HCT116 (cell line): Measurements from ENCODE around the gene THSD1. TPM values are rescaled to one million over a fixed set of nuclear protein-coding genes. Genes with fewer than 3 reads are reported as not detected.
A peak's percentile ranks its signal among the peaks of the same experiment; 100 is the strongest.
"Not testable (repeated sequence)": the region's sequence is repeated elsewhere in the genome, so short reads cannot be mapped to it uniquely, and the experiment has no call there.

Source experiments
- ATAC-seq: fragments of 200-7000 bp; cut with Tn5 transposase; 2 replicates; pipeline ENCODE4 v1.9.1; 2020; ENCODE audit warnings: mild to moderate bottlenecking, moderate library complexity
- BruUV-seq: library from RNA; stranded (reverse); fragments of 400-500 nt; replicated peaks from 2 replicates; lab custom pipeline; 2021; lab: Mats Ljungman, UMichigan
- CTCF ChIA-PET: fragments of 300-600 bp; sonication (Branson Sonifier 250); formaldehyde crosslinking; loops from one replicate; lab custom pipeline; 2021; ENCODE audit warnings: antibody characterized with exemption; lab: Charles Lee
- POLR2A ChIA-PET: fragments of 300-600, 350-600 bp; sonication (Branson Sonifier 250); formaldehyde crosslinking; loops from one replicate; lab custom pipeline; 2021; ENCODE audit warnings: antibody characterized with exemption; lab: Charles Lee
- RAD21 ChIA-PET, 2 experiments: fragments of 300-600 bp; sonication (Branson Sonifier 250); formaldehyde crosslinking; loops; one replicate each; lab custom pipeline; 2023; ENCODE audit warnings: low total read pairs in 2 of 2; ENCODE audit not compliant: uncharacterized antibody in 2 of 2, unreplicated experiment in 2 of 2, low non-redundant PET in 1 of 2; lab: Charles Lee
- DNase-seq: peaks from one replicate; pipeline ENCODE4 v3.0.0-alpha.2; 2010; ENCODE audit warnings: low read depth, low spot score
- H2AFZ ChIP-seq: fragments of 200-600 bp; shearing (Covaris generic), sonication (generic); 2 replicates; pipeline ENCODE4 v1.6.1; 2017; ENCODE audit warnings: low read depth, mixed run types, mixed read lengths, antibody characterized with exemption, low read length; ENCODE audit not compliant: poor library complexity, severe bottlenecking
- H3K27ac ChIP-seq: 2 replicates; pipeline ENCODE4 v1.5.1; 2012; ENCODE audit warnings: low read depth, low read length
- H3K27me3 ChIP-seq: fragments of 200-600 bp; sonication (generic); 2 replicates; pipeline ENCODE4 v1.6.1; 2016; ENCODE audit warnings: mixed run types, low read length, mixed read lengths; ENCODE audit not compliant: insufficient read depth
- H3K36me3 ChIP-seq, 2 experiments: fragments of 200-500 bp in 1 of 2; fragments of 200-600 bp in 1 of 2; sonication (Bioruptor generic) in 1 of 2; sonication (generic) in 1 of 2; 2 replicates each; pipeline versions ENCODE4 v1.5.1 to v1.6.1; 2014 to 2016; ENCODE audit warnings: low read length in 2 of 2, inconsistent platforms in 1 of 2, mixed read lengths in 1 of 2, mixed run types in 1 of 2; ENCODE audit not compliant: insufficient read depth in 2 of 2, control insufficient read depth in 1 of 2
- H3K4me1 ChIP-seq, 2 experiments: fragments of 200-600 bp in 1 of 2; sonication (generic) in 1 of 2; 2 replicates each; pipeline versions ENCODE4 v1.5.1 to v1.6.1; 2012 to 2017; ENCODE audit warnings: low read length in 2 of 2, inconsistent platforms in 1 of 2, mild to moderate bottlenecking in 1 of 2, mixed read lengths in 1 of 2, mixed run types in 1 of 2, moderate library complexity in 1 of 2; ENCODE audit not compliant: insufficient read depth in 2 of 2, control insufficient read depth in 1 of 2
- H3K4me2 ChIP-seq: fragments of 200-600 bp; sonication (generic); 2 replicates; pipeline ENCODE4 v1.6.1; 2017; ENCODE audit warnings: mixed run types, low read length, mixed read lengths
- H3K4me3 ChIP-seq, 2 experiments: fragments of 200-600 bp in 1 of 2; sonication (generic) in 1 of 2; replicated peaks in 1 of 2; 2 replicates each; pipeline ENCODE4 v1.5.1; 2011 to 2016; ENCODE audit warnings: low read length in 2 of 2, control low read depth in 1 of 2, low read depth in 1 of 2, mild to moderate bottlenecking in 1 of 2, mixed read lengths in 1 of 2, mixed run types in 1 of 2
- H3K79me2 ChIP-seq: fragments of 200-600 bp; sonication (generic); 2 replicates; pipeline ENCODE4 v1.6.1; 2017; ENCODE audit warnings: mild to moderate bottlenecking, mixed run types, low read length, moderate library complexity, mixed read lengths; ENCODE audit not compliant: insufficient read depth
- H3K9ac ChIP-seq: fragments of 200-600 bp; sonication (generic); 2 replicates; pipeline ENCODE4 v1.6.1; 2016; ENCODE audit warnings: low read length, mixed read lengths
- H3K9me2 ChIP-seq: fragments of 200-600 bp; sonication (generic), shearing (Covaris generic); 2 replicates; pipeline ENCODE4 v1.6.1; 2017; ENCODE audit warnings: mixed run types, mild to moderate bottlenecking, moderate library complexity; ENCODE audit not compliant: insufficient read depth
- H3K9me3 ChIP-seq, 2 experiments: fragments of 200-500 bp in 1 of 2; fragments of 200-600 bp in 1 of 2; sonication (Bioruptor generic) in 1 of 2; sonication (generic) in 1 of 2; 2 replicates each; pipeline ENCODE4 v1.6.1; 2014 to 2017; ENCODE audit warnings: low read length in 2 of 2, mixed read lengths in 2 of 2, inconsistent platforms in 1 of 2, low read depth in 1 of 2, mild to moderate bottlenecking in 1 of 2, mixed run types in 1 of 2, moderate library complexity in 1 of 2; ENCODE audit not compliant: control insufficient read depth in 1 of 2, insufficient read depth in 1 of 2
- H4K20me1 ChIP-seq: fragments of 200-600 bp; sonication (generic), shearing (Covaris generic); 2 replicates; pipeline ENCODE4 v1.6.1; 2017; ENCODE audit warnings: mixed run types, mild to moderate bottlenecking, moderate library complexity; ENCODE audit not compliant: insufficient read depth
- CBX3 ChIP-seq: IDR thresholded peaks from 2 replicates; pipeline ENCODE4 v1.6.1; 2012; ENCODE audit warnings: low read depth
- CEBPB ChIP-seq: IDR thresholded peaks from 2 replicates; pipeline ENCODE4 v1.6.1; 2012; ENCODE audit warnings: low read depth
- SP1 ChIP-seq: IDR thresholded peaks from 2 replicates; pipeline ENCODE4 v1.6.1; 2012; ENCODE audit warnings: low read depth
- SRF ChIP-seq: IDR thresholded peaks from 2 replicates; pipeline ENCODE4 v1.6.1; 2012; ENCODE audit warnings: low read depth
- ZFX ChIP-seq: fragments of 450-650 bp; IDR thresholded peaks from 2 replicates; pipeline ENCODE4 v1.6.1; 2017
- intact Hi-C: fragments of 100-400 bp; cut with micrococcal nuclease; formaldehyde crosslinking; loops from 2 replicates; pipeline ENCODE4 v1.10.0; 2022
- total RNA-seq: library from RNA; stranded (reverse); gene quantifications from one replicate; pipeline ENCODE4 v1.2.1, GENCODE V29; 2021; ENCODE audit not compliant: unreplicated experiment
- TF ChIP-seq, protein P1 (sequence below): IDR thresholded peaks from 2 replicates; pipeline ENCODE4 v1.6.1; 2012

The THSD1 gene
- total RNA-seq, 1 experiment from 2014 or later, result 0.76 TPM

DNA sequence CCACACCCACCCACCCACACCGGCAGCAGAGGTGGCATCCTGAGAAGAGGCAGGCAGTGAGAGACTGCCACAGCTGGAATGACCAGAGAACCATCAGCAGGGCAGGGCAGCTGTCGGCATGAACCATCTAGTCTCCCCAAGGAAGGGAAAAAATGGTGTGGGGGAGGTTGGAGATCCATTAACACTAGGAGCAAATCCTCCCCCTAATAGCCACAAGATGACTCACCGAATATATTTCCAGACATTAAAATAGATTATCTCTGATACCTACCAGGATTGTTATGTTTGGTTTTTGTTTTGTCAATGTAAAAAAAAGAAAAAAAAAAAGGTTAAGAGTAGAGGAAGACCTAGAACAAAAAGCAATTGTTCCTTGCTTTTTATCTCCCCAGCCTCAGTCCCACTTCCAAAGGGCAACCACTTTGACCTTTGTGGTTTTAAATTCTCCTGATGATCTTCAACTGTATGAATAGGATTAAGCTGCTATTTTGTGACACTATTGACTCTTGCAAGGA, 34.2 kb downstream of the THSD1 start:
- H3K27me3 ChIP-seq, result no peaks in the 10 kb centered on the region
- peak; percentile 37 for DNase-seq
- ATAC-seq, result peak; percentile 86
- peak overlapping the region; percentile 66 for H3K4me2 ChIP-seq
- RAD21 ChIA-PET, result no interaction called here
- BruUV-seq, result no TSS peak
- H3K36me3 ChIP-seq, result no peaks in the 10 kb centered on the region
- no peak overlapping the region for H3K9ac ChIP-seq
- no peaks in the 10 kb centered on the region for H3K79me2 ChIP-seq
- intact Hi-C loops, result no loop called here
- H2AFZ ChIP-seq, result no peak overlapping the region
- no peaks in the 10 kb centered on the region for H3K9me2 ChIP-seq
- no peak for TF ChIP-seq SP1
- TF ChIP-seq, protein P1, sequence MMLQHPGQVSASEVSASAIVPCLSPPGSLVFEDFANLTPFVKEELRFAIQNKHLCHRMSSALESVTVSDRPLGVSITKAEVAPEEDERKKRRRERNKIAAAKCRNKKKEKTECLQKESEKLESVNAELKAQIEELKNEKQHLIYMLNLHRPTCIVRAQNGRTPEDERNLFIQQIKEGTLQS, result no peak
- no peaks in the 10 kb centered on the region for H3K9me3 ChIP-seq
- no peak overlapping the region for H3K4me3 ChIP-seq
- CTCF ChIA-PET, result interaction anchor here (1.2 kb wide), 1 partner anchor 79 kb away, joined by 3 read pairs; the partner anchor contains the start of gene VPS36
- no peak overlapping the region for H3K27ac ChIP-seq
- POLR2A ChIA-PET, result no interaction called here
- H3K4me1 ChIP-seq, result peaks cover 19 to 26% of the 10 kb centered on the region in 2 experiments
- H4K20me1 ChIP-seq, result no peaks in the 10 kb centered on the region

DNA sequence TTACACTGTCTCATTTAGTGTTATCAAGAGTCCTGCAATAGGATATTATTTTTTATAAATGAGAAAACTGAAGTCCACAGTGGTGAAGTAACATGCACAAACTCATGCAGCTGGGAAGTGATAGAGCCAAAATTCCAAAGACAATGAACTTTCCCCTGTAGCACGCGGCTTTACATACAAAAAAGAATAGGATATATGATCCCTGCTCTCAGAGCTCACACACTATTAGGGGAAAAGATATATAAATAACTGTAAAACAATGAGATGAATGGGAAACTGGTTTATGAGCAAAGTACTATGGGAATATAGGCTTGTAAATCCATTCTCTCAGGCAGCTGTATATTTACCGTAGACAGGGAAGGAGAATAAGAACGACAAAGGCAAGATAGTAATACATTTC, 39.7 kb downstream of the THSD1 start:
- ChIA-PET CTCF (no interaction called here), RAD21 (no interaction called here)
- Histone ChIP-seq H4K20me1 (no peaks in the 10 kb centered on the region), H3K79me2 (no peaks in the 10 kb centered on the region), H3K4me2 (no peak overlapping the region)
- BruUV-seq, result no TSS peak
- no peak for ATAC-seq
- intact Hi-C loops, result no loop called here
- DNase-seq, result no peak
- TF ChIP-seq, protein P1, result no peak
- no peak for TF ChIP-seq ZFX
- TF ChIP-seq CEBPB, result no peak
- TF ChIP-seq SP1, result no peak
- TF ChIP-seq CBX3, result no peak
- no peak for TF ChIP-seq SRF
- TF ChIP-seq, all 23 proteins: peak for 0
- no peaks in the 10 kb centered on the region for H3K27me3 ChIP-seq
- POLR2A ChIA-PET, result no interaction called here
- H2AFZ ChIP-seq, result no peak overlapping the region
- peaks cover 3% of the 10 kb centered on the region in 2 experiments for H3K4me1 ChIP-seq
- H3K4me3 ChIP-seq, result no peak overlapping the region
- no peak overlapping the region for H3K27ac ChIP-seq
- H3K9me2 ChIP-seq, result no peaks in the 10 kb centered on the region
- no peak overlapping the region for H3K9ac ChIP-seq
- no peaks in the 10 kb centered on the region for H3K9me3 ChIP-seq
- H3K36me3 ChIP-seq, result no peaks in the 10 kb centered on the region

DNA sequence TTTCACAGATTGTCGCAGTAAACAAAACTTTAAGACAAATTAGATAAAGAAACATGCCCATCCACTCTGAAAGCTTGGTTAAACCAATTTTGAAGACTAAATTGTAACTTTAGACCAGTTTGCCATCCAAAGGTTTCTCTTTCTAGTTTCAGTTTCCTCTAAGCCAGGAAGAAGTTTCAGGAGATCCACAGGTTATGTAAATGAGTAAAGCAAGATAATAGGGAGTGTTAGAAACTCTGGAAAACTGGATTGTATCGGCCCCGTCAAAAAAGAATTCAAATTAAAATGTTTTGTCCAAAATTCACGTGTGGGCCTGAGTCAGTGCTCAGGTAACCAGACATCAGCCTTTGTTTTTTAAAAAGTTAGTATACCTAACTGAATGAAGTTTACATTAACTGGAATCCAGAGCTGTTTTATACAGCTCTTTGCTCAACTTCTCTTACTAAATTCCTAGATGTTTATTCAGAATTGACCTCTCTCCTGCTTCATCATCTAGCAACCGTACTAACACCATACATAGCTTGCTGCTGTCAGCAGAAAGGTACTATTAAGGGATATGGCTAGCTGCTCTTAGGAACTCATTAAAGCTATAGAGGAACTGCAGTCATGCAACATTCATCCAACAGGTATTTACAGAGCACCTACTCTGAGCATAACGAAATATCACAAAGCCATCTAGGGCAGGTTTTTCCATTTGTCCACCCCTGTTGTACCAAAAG, 43.6 kb downstream of the THSD1 start:
- H2AFZ ChIP-seq, H3K9me3 ChIP-seq, H3K4me2 ChIP-seq, H3K79me2 ChIP-seq, H3K9ac ChIP-seq, H3K9me2 ChIP-seq, H3K4me1 ChIP-seq, H3K36me3 ChIP-seq, H3K27ac ChIP-seq, POLR2A ChIA-PET, intact Hi-C loops, CTCF ChIA-PET, BruUV-seq, H3K4me3 ChIP-seq, ATAC-seq, H3K27me3 ChIP-seq, RAD21 ChIA-PET, DNase-seq, H4K20me1 ChIP-seq: not testable (repeated sequence)
